ENCODE measurements around the gene DPAGT1.

GRCh38 chr11:119130662-119131061 is 29.0 kb upstream of the DPAGT1 start:
- TF ChIP-seq CTCF (IDR thresholded peaks at IDR 0.05) (no peak), EP300 (IDR thresholded peaks at IDR 0.05) (no peak)
